Stimulated activated CD8-positive, alpha-beta memory T cell treated with anti-CD3 and anti-CD28 coated beads, Interleukin-15, amount 100 ng/mL, for 24 hours (primary cell): ENCODE results near the gene PLD1.

Experiments
- DNase-seq: peaks from one replicate; pipeline ENCODE4 v3.0.0-alpha.2; 2020; ENCODE audit warnings: low read depth

The PLD1 gene

GRCh38 chr3:171792531-171792930 lies 17.8 kb downstream of the PLD1 start:
- no peak for DNase-seq

- DNase-seq: no peak
These were observed 18.6 kb downstream of the PLD1 start for GRCh38 chr3:171791692-171792076.

GRCh38 chr3:171790898-171791691 lies 19.2 kb downstream of the PLD1 start:
- DNase-seq: no peak

GRCh38 chr3:171790574-171790897 lies 19.7 kb downstream of the PLD1 start:
- no peak for DNase-seq

- DNase-seq: no peak
These were observed 20.4 kb downstream of the PLD1 start for GRCh38 chr3:171789759-171790505.

GRCh38 chr3:171788546-171789351 lies 21.5 kb downstream of the PLD1 start:
- no peak for DNase-seq

GRCh38 chr3:171786997-171787396 lies 23.3 kb downstream of the PLD1 start:
- DNase-seq: no peak

GRCh38 chr3:171784937-171785336 lies 25.3 kb downstream of the PLD1 start:
- DNase-seq: no peak

GRCh38 chr3:171784387-171784786 lies 25.9 kb downstream of the PLD1 start:
- DNase-seq: no peak

- DNase-seq: no peak
These were observed 26.7 kb downstream of the PLD1 start for GRCh38 chr3:171783626-171784025.

GRCh38 chr3:171783086-171783485 lies 27.2 kb downstream of the PLD1 start:
- no peak for DNase-seq

- DNase-seq: no peak
These were observed 27.7 kb downstream of the PLD1 start for GRCh38 chr3:171782617-171783016.

- no peak for DNase-seq
These were observed 28.6 kb downstream of the PLD1 start for GRCh38 chr3:171781711-171782127.

GRCh38 chr3:171778493-171778892 lies 31.8 kb downstream of the PLD1 start:
- no peak for DNase-seq

- no peak for DNase-seq
These were observed 32.7 kb downstream of the PLD1 start for GRCh38 chr3:171777596-171777995.

- DNase-seq: no peak
These were observed 33.3 kb downstream of the PLD1 start for GRCh38 chr3:171776839-171777583.

- DNase-seq: no peak
These were observed 33.9 kb downstream of the PLD1 start for GRCh38 chr3:171776411-171776810.

- DNase-seq: no peak
These were observed 34.3 kb downstream of the PLD1 start for GRCh38 chr3:171775943-171776342.

GRCh38 chr3:171774521-171774920 lies 35.8 kb downstream of the PLD1 start:
- no peak for DNase-seq

GRCh38 chr3:171772427-171773056 lies 37.7 kb downstream of the PLD1 start:
- no peak for DNase-seq
